Liver (tissue), 9 donors: ENCODE results near the gene B4GALT1. TPM values are rescaled to one million over a fixed set of nuclear protein-coding genes. Genes with fewer than 3 reads are reported as not detected.

ENCODE experiments used
- DNase-seq: peaks from one replicate; pipeline ENCODE4 v3.0.0-alpha.2; 2017; ENCODE audit warnings: low spot score
- H3K27ac ChIP-seq, 2 donors: one replicate each; pipeline ENCODE4 v1.7.0; 2013; ENCODE audit warnings: inconsistent platforms in 2 of 2, low read length in 2 of 2, control low read depth in 1 of 2, low read depth in 1 of 2, mild to moderate bottlenecking in 1 of 2
- H3K27me3 ChIP-seq, 4 donors: one replicate each; pipeline versions ENCODE4 v1.6.1 to v1.7.0; 2013; ENCODE audit warnings: low read length in 3 of 4, inconsistent platforms in 1 of 4, mild to moderate bottlenecking in 1 of 4, moderate library complexity in 1 of 4; ENCODE audit not compliant: control insufficient read depth in 4 of 4, insufficient read depth in 4 of 4
- H3K36me3 ChIP-seq, 4 donors: one replicate each; pipeline versions ENCODE4 v1.6.1 to v1.7.0; 2013; ENCODE audit warnings: low read length in 3 of 4, mild to moderate bottlenecking in 3 of 4, low read depth in 1 of 4, moderate library complexity in 1 of 4; ENCODE audit not compliant: control insufficient read depth in 4 of 4, insufficient read depth in 3 of 4
- H3K4me1 ChIP-seq, 4 donors: one replicate each; pipeline versions ENCODE4 v1.6.1 to v1.7.0; 2013; ENCODE audit warnings: low read length in 3 of 4, mild to moderate bottlenecking in 3 of 4, moderate library complexity in 1 of 4; ENCODE audit not compliant: control insufficient read depth in 4 of 4, insufficient read depth in 4 of 4
- H3K4me3 ChIP-seq, 3 donors: one replicate each; pipeline versions ENCODE4 v1.6.1 to v1.7.0; 2013; ENCODE audit warnings: low read length in 3 of 3, control low read depth in 1 of 3, low read depth in 1 of 3, mild to moderate bottlenecking in 1 of 3
- H3K9ac ChIP-seq, 2 donors: one replicate each; pipeline ENCODE4 v1.7.0; 2013; ENCODE audit warnings: low read length in 2 of 2, mild to moderate bottlenecking in 2 of 2, moderate library complexity in 2 of 2, control low read depth in 1 of 2, low read depth in 1 of 2
- H3K9me3 ChIP-seq, 4 donors: one replicate each; pipeline versions ENCODE4 v1.6.1 to v1.7.0; 2013; ENCODE audit warnings: low read length in 3 of 4; ENCODE audit not compliant: control insufficient read depth in 4 of 4
- ATF3 ChIP-seq: IDR thresholded peaks from 2 replicates; pipeline ENCODE4 v1.6.1; 2016; ENCODE audit warnings: antibody characterized with exemption
- CTCF ChIP-seq: fragments of 150-350 bp; IDR thresholded peaks from 2 replicates; pipeline ENCODE4 v1.5.1; 2017; ENCODE audit warnings: improper control_type of control experiment, low read depth, low read length; ENCODE audit not compliant: missing input control
- EGR1 ChIP-seq, 2 donors: IDR thresholded peaks; 2 replicates each; pipeline ENCODE4 v1.6.1; 2016 to 2018; ENCODE audit warnings: antibody characterized with exemption in 2 of 2, low read depth in 2 of 2
- FOXA1 ChIP-seq: IDR thresholded peaks from 2 replicates; pipeline ENCODE4 v1.6.1; 2016; ENCODE audit warnings: antibody characterized with exemption
- FOXA2 ChIP-seq: IDR thresholded peaks from 2 replicates; pipeline ENCODE4 v1.6.1; 2016; ENCODE audit warnings: antibody characterized with exemption
- GABPA ChIP-seq, 2 donors: IDR thresholded peaks in 1 of 2; conservative IDR thresholded peaks in 1 of 2; 2 replicates each; pipeline ENCODE4 v1.6.1; 2016; ENCODE audit warnings: antibody characterized with exemption in 2 of 2, mild to moderate bottlenecking in 1 of 2, moderate library complexity in 1 of 2
- HNF4A ChIP-seq, 2 donors: conservative IDR thresholded peaks; 2 replicates each; pipeline ENCODE4 v1.6.1; 2016; ENCODE audit warnings: antibody characterized with exemption in 2 of 2, mild to moderate bottlenecking in 2 of 2
- HNF4G ChIP-seq: IDR thresholded peaks from 2 replicates; pipeline ENCODE4 v1.6.1; 2016; ENCODE audit warnings: antibody characterized with exemption
- JUND ChIP-seq, 2 donors: IDR thresholded peaks; 2 replicates each; pipeline ENCODE4 v1.6.1; 2016; ENCODE audit warnings: antibody characterized with exemption in 2 of 2
- MAX ChIP-seq: IDR thresholded peaks from 2 replicates; pipeline ENCODE4 v1.6.1; 2016; ENCODE audit warnings: antibody characterized with exemption
- NR2F2 ChIP-seq: IDR thresholded peaks from 2 replicates; pipeline ENCODE4 v1.6.1; 2016; ENCODE audit warnings: antibody characterized with exemption
- RAD21 ChIP-seq, 2 donors: IDR thresholded peaks; 2 replicates each; pipeline ENCODE4 v1.6.1; 2016; ENCODE audit warnings: antibody characterized with exemption in 2 of 2, mild to moderate bottlenecking in 2 of 2
- REST ChIP-seq: IDR thresholded peaks from 2 replicates; pipeline ENCODE4 v1.6.1; 2016; ENCODE audit warnings: antibody characterized with exemption, mild to moderate bottlenecking
- RXRA ChIP-seq, 2 donors: IDR thresholded peaks; 2 replicates each; pipeline ENCODE4 v1.6.1; 2017 to 2018; ENCODE audit warnings: antibody characterized with exemption in 2 of 2, mild to moderate bottlenecking in 1 of 2
- SP1 ChIP-seq: IDR thresholded peaks from 2 replicates; pipeline ENCODE4 v1.6.1; 2018; ENCODE audit warnings: antibody characterized with exemption, mild to moderate bottlenecking
- TAF1 ChIP-seq: conservative IDR thresholded peaks from 2 replicates; pipeline ENCODE4 v1.6.1; 2016; ENCODE audit warnings: antibody characterized with exemption, mild to moderate bottlenecking
- YY1 ChIP-seq: IDR thresholded peaks from 2 replicates; pipeline ENCODE4 v1.6.1; 2016; ENCODE audit warnings: antibody characterized with exemption, mild to moderate bottlenecking
- ZBTB33 ChIP-seq: IDR thresholded peaks from 2 replicates; pipeline ENCODE4 v1.6.1; 2016; ENCODE audit warnings: antibody characterized with exemption
- WGBS: extraction: QIAGEN DNeasy Blood & Tissue Kit; methylation state at CpG from one replicate; pipeline ENCODE4 v1.1.7; 2013; 5-methylcytosine and 5-hydroxymethylcytosine counted together
- polyA plus RNA-seq, 2 donors: library from polyadenylated mRNA; stranded (reverse) in 1 of 2; unstranded in 1 of 2; fragments of 200-250 nt in 1 of 2; fragments of >200 nt in 1 of 2; fragmentation: Nextera tagmentation in 1 of 2; extraction: Ambion mirVana in 1 of 2; gene quantifications; one replicate each; pipeline versions ENCODE4 v1.2.1 to v1.2.3, GENCODE V29; 2013 to 2015
- total RNA-seq, 2 donors: library from RNA; depleted of rRNA; stranded (reverse); fragments of >200 nt; gene quantifications; one replicate each; pipeline ENCODE4 v1.2.3, GENCODE V29; 2014
- donor health status: healthy.
- donor health status: healthy.
- donor health status: healthy.
- donor health status: healthy.
- donor health status: healthy.

The B4GALT1 gene
- total and polyA plus RNA-seq, 4 donors = 25.9 to 59.8 (median 42.7) TPM

GRCh38 chr9:33167972-33168461 is 881 bp upstream of the B4GALT1 start (continued):
- no peak for TF ChIP-seq REST
- TF ChIP-seq TAF1 = no peak
- TF ChIP-seq RXRA (IDR thresholded peaks at IDR 0.05) = no peak
- TF ChIP-seq JUND (IDR thresholded peaks at IDR 0.05) = no peak
- no peak for TF ChIP-seq HNF4A (conservative IDR thresholded peaks at IDR 0.05)

GRCh38 chr9:33166231-33167083 is 679 bp downstream of the B4GALT1 start:
- peak overlapping the region; percentile 95 to 97 for H3K27ac ChIP-seq
- H3K4me1 ChIP-seq = peaks cover 19 to 50% (median 41%) of the 10 kb centered on the region in 4 donors
- H3K27me3 ChIP-seq = no peaks in the 10 kb centered on the region
- DNase-seq = no peak
- WGBS = under 1% methylated on average over 51 of the region's 51 CpGs
- TF ChIP-seq FOXA2 (no peak), NR2F2 (no peak), HNF4G (no peak), RAD21 (IDR thresholded peaks at IDR 0.05) (no peak), MAX (no peak), TAF1 (no peak), HNF4A (conservative IDR thresholded peaks at IDR 0.05) (no peak), JUND (IDR thresholded peaks at IDR 0.05) (no peak), FOXA1 (no peak), SP1 (no peak), YY1 (no peak)
- peak overlapping the region; percentile 99 to 100 for H3K9ac ChIP-seq
- no peaks in the 10 kb centered on the region for H3K36me3 ChIP-seq
- H3K9me3 ChIP-seq = no peaks in the 10 kb centered on the region
- H3K4me3 ChIP-seq = peak overlapping the region; percentile 80 to 99 (median 86)

GRCh38 chr9:33165263-33166151 is 1.6 kb downstream of the B4GALT1 start:
- Histone ChIP-seq H3K4me1 (peaks cover 20 to 50% (median 42%) of the 10 kb centered on the region in 4 donors), H3K36me3 (no peaks in the 10 kb centered on the region), H3K4me3 (peak overlapping the region; percentile 80 to 99 (median 86)), H3K27me3 (no peaks in the 10 kb centered on the region), H3K9ac (peak overlapping the region; percentile 99 to 100), H3K9me3 (no peaks in the 10 kb centered on the region), H3K27ac (peak overlapping the region; percentile 95 to 97)
- WGBS = 5% methylated on average over 10 of the region's 10 CpGs
- peak; percentile 72 for DNase-seq
- TF ChIP-seq GABPA (IDR thresholded peaks at IDR 0.05 in 1 of 2, conservative IDR thresholded peaks at IDR 0.05 in 1 of 2) (peak; percentile 22 to 73), JUND (IDR thresholded peaks at IDR 0.05) (peak; percentile 83 to 88), RXRA (IDR thresholded peaks at IDR 0.05) (peak; percentile 95), SP1 (peak; percentile 92), RAD21 (IDR thresholded peaks at IDR 0.05) (peak; percentile 1 to 28), EGR1 (IDR thresholded peaks at IDR 0.05; ENCODE audit: low read depth in 2 of 2) (peak in 1 of 2 donors; percentile 78), TAF1 (peak; percentile 93), MAX (peak; percentile 80), ATF3 (peak; percentile 66), YY1 (peak; percentile 64), CTCF (no peak), FOXA1 (peak; percentile 91), ZBTB33 (peak; percentile 76)
